ENCODE measurements around the gene DIRAS1.
"Not testable (repeated sequence)": the region's sequence is repeated elsewhere in the genome, so short reads cannot be mapped to it uniquely, and the experiment has no call there.

DIRAS1 gene

DNA sequence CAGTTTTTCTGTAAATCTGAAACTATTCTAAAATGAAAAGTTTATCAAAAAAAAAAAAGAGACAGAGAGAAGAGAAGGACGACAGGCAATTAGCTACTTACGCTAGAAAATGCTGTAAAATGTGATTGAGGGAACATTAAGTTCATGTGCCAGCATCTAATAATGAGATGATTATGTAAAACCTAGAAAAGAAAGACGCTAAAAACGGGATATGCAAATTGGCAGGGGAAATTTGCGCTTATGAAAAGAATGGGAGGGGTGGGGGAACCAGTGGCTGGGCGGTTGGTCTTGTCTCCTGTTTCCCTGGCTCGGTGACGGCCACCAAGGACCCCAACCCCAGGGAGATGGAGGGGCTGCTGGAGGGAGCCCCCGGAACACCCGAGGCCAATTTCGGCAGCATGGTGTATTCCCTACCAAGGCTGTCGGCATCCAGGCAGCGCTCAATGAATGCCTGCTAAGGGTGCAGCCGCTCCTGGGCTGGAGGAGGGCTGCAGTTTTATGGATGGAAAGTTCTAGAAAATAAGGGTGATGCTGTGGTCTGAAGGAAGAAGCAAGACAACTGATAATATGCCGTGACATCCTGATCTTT, 52.9 kb downstream of the DIRAS1 start:
- DNase-seq = no peak

DNA sequence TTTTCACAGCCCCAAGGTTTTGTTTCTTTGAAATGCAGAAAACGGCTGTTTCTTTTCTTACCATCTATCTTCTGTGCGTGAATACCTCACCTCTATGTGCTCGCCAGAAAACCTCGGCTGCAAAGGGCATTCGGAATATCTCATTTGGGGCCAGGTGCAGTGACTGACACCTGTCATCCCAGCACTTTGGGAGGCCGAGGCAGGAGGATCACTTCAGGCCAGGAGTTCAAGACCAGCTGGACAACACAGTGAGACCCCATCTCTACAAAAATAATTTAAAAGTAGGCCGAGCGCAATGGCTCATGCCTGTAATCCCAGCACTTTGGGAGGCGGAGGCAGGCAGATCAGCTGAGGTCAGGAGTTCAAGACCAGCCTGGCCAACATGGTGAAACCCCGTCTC, 53.8 kb downstream of the DIRAS1 start:
- DNase-seq = not testable (repeated sequence)

DNA sequence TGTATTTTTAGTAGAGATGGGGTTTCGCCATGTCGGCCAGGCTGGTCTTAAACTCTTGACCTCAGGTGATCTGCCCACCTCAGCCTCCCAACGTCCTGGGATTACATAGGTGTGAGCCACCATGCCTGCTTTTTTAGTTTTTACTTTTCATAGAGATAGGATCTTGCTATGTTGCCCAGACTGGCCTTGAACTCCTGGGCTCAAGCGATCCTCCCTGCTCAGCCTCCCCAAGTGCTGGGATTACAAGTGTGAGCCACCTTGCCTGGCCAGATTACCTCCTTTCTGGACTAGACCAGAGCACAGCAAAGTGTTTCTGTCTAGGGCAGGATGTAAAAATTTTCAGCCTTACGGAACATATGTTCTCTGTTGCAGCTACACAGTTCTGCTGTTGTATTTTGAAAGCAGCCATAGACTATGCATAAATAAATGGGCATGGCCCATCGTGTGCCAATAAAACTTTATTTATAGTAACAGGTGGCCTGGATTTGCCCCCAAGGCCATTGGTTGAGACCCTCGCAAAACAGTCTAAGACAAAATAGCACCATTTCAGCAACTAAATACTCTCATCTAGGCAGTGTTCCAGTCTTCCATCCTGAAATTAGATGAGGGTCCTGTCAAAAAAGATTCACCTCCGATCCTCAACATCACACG, 54.7 kb downstream of the DIRAS1 start:
- no peak for DNase-seq

DNA sequence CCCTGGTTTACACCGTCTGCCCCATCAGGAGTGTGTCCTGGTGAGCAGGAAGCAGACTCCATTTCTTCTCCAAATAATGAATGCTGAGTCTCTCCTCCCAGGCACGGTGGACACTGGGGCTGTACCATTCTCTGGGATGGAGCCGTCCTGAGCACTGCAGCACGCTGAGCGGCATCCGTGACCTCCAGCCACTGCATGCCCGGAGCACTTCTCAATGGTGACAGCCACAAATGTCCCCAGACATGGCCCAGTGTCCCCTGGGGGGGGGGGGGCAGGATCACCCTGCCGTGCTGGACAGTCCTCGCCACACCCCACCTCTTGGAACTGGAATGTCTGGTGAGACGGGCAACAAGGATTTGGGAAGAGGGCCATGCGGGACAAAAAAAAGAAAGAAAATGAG, 56.1 kb downstream of the DIRAS1 start:
- DNase-seq = no peak
